GM06990 (cell line): ENCODE measurements around the gene CAVIN1.
A peak's percentile ranks its signal among the peaks of the same experiment; 100 is the strongest.
"Not testable (repeated sequence)": the region's sequence is repeated elsewhere in the genome, so short reads cannot be mapped to it uniquely, and the experiment has no call there.

Experiments
- DNase-seq: peaks from one replicate; pipeline ENCODE4 v3.0.0-alpha.2; 2011; ENCODE audit not compliant: insufficient read length; ENCODE audit errors: extremely low read depth
- H3K27me3 ChIP-seq: replicated peaks from 2 replicates; pipeline ENCODE4 v1.6.0; 2011; ENCODE audit warnings: low read length; ENCODE audit not compliant: control insufficient read depth, insufficient read depth
- H3K36me3 ChIP-seq: 2 replicates; pipeline ENCODE4 v1.5.1; 2011; ENCODE audit warnings: low read length; ENCODE audit not compliant: control insufficient read depth, insufficient read depth
- H3K4me3 ChIP-seq: replicated peaks from 2 replicates; pipeline ENCODE4 v1.5.1; 2011; ENCODE audit warnings: low read depth, mild to moderate bottlenecking, control low read depth, low read length
- CTCF ChIP-seq: IDR thresholded peaks from 2 replicates; pipeline ENCODE4 v1.5.1; 2011; ENCODE audit warnings: low read length, control low read depth, mild to moderate bottlenecking, inconsistent platforms; ENCODE audit not compliant: insufficient read depth, poor library complexity, severe bottlenecking

The CAVIN1 gene

GRCh38 chr17:42404326-42405055 is 18.6 kb downstream of the CAVIN1 start:
- Histone ChIP-seq H3K36me3 (no peaks in the 10 kb centered on the region), H3K4me3 (no peak overlapping the region), H3K27me3 (no peaks in the 10 kb centered on the region)
- TF ChIP-seq CTCF = no peak
- DNase-seq = no peak

DNA sequence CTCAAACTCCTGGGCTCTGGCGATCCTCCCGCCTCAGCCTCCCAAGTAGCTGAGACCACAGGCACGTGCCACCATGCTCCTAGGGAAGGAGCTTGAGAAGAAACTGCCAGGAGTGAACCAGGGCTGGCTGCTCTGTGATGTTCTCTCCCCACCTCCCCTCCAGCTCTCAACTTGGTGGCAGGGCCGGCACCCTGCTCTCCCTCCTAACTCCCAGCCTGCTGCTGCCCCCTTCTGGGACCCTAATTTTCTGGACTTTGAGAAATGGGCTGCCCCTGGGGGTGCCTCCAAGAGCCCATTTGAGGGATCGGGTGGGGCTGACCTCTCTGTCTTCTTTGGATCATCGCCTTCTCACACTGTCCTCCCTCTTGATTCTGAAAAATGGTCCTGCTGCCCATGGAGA is 19.9 kb downstream of the CAVIN1 start:
- peak; percentile 36 for DNase-seq
- H3K36me3 ChIP-seq = no peaks in the 10 kb centered on the region
- TF ChIP-seq CTCF = peak; percentile 64
- no peaks in the 10 kb centered on the region for H3K27me3 ChIP-seq
- H3K4me3 ChIP-seq = no peak overlapping the region

GRCh38 chr17:42402117-42402516 is 20.9 kb downstream of the CAVIN1 start:
- H3K4me3 ChIP-seq = no peak overlapping the region
- DNase-seq = no peak
- H3K36me3 ChIP-seq = no peaks in the 10 kb centered on the region
- no peak for TF ChIP-seq CTCF
- no peaks in the 10 kb centered on the region for H3K27me3 ChIP-seq

DNA sequence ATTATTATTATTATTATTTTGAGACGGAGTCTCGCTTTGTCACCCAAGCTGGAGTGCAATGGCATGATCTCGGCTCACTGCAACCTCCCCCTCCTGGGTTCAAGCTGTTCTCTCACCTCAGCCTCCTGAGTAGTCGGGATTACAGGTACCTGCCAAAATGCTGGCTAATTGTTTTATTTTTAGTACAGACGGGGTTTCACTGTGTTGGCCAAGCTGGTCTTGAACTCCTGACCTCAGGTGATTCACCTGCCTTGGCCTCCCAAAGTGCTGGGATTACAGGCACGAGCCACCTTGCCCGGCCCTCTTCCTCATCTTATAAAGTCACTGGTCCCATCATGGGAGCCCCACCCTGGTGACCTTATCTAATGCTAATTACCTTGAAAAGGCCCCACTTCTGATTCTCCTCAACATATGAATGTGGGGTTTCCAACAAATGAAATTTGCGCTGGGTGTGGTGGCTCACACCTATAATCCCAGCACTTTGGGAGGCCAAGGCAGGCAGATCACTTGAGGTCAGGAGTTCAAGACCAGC is 22.1 kb downstream of the CAVIN1 start:
- DNase-seq, H3K36me3 ChIP-seq, H3K4me3 ChIP-seq, H3K27me3 ChIP-seq: not testable (repeated sequence)

DNA sequence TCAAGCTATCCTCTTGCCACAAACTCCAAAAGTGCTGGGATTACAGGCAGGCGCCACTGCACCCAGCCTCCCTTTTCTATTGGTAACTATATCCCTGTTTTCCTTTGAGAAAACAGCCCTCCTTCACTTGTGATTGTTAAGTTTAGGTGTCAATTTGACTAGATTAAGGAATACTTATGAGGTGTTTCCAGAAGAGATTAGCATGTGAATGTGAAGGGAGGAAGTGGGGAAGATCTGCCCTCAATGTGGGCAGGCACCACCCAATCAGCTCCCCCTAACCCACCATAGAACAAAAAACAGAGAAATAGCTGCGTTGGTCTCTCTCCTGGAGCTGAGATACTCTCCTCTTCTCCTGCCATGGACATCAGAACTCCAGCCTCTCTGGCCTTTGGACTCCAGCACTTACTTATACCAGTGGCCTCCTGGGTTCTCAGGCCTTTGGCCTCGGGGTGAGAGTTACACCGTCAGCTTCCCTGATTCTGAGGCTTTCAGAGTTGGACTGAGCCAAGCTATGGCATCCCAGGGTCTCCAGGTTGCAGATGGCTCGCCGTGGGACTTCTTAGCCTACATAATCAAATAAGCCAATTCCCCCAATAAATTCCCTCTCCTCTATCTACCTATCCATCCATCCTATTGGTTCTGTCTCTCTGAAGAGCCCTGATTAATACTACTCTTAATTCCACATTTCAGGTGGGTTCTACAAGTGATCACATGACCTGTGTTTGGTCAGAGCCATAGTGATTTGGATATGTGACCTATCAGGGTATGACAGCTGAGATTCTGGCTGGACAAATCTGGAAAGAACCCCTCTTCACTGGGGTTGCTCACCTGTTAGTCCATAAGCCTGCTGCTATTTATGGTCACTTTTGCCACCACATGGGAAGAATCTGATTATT is 22.9 kb downstream of the CAVIN1 start:
- H3K27me3 ChIP-seq = no peaks in the 10 kb centered on the region
- TF ChIP-seq CTCF = no peak
- no peak for DNase-seq
- H3K4me3 ChIP-seq = no peak overlapping the region
- H3K36me3 ChIP-seq = no peaks in the 10 kb centered on the region

DNA sequence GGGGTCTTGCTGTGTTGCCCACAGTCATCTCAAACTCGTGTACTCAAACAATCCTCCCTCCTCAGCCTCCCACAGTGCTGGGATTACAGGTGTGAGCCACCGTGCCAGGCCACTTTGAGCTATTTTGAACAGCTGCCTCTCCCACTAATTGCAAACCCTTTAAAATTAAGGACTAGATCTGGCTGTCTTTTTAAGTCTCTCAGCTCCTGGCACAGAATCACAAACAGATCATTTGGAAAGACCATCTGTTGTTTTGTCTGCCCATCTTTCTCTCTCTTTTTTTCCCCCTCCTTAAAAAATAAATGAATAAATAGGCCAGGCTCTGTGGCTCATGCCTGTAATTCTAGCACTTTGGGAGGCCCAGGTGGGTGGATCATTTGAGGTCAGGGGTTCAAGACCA is 23.9 kb downstream of the CAVIN1 start:
- DNase-seq = no peak
- H3K36me3 ChIP-seq = no peaks in the 10 kb centered on the region
- H3K27me3 ChIP-seq = no peaks in the 10 kb centered on the region
- no peak overlapping the region for H3K4me3 ChIP-seq
- no peak for TF ChIP-seq CTCF

- not testable (repeated sequence) for H3K36me3 ChIP-seq, H3K4me3 ChIP-seq, H3K27me3 ChIP-seq, DNase-seq
These were observed 27.5 kb downstream of the CAVIN1 start for GRCh38 chr17:42395601-42396000.
